NT2/D1 (cell line): ENCODE data around the gene AP2B1.

Experiments
- SUZ12 ChIP-seq: IDR thresholded peaks from 2 replicates; pipeline ENCODE4 v1.6.1; 2011; ENCODE audit not compliant: insufficient read length, insufficient read depth; ENCODE audit errors: extremely low read depth
- YY1 ChIP-seq: IDR thresholded peaks from 2 replicates; pipeline ENCODE4 v1.6.1; 2011; ENCODE audit not compliant: insufficient read length, insufficient read depth
- ZNF274 ChIP-seq: IDR thresholded peaks from 2 replicates; pipeline ENCODE4 v1.6.1; 2011; ENCODE audit warnings: mild to moderate bottlenecking, low read depth, low read length

DNA sequence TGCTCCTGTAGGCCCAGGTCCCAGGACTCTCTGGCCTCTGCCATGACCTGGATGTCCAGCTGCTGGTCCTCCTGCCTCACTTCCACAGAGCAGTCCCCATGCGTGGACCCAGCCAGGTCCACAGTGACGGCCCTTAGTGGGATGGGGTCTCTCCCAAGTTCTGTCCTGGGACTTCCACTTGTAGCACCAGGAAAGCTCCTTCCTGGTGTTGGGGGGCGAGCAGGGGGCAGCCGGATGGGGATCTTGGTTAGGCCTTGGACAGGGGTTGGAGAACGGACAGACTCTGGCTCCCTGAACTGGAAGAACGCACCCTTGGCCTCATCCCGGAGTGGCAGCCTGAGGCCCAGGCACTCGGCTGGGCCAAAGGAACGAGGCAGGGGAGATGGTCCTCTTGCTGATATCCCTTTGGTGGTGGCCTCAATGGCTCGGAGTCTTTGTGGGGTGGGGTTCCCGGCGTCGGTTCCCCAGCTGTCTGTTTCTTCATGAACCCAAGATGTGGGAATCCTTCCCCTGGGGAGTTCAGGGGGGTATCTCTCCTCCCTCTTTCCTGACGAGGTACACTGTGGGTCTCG, 158.7 kb downstream of the AP2B1 start:
- TF ChIP-seq SUZ12 (no peak), ZNF274 (no peak), YY1 (no peak)
